Mammary epithelial cell (primary cell): ENCODE results near the gene FSTL4.

ENCODE experiments used
- EZH2 ChIP-seq: IDR thresholded peaks from 2 replicates; pipeline ENCODE4 v1.6.1; 2012; ENCODE audit warnings: low read length, inconsistent platforms, borderline replicate concordance
- TF ChIP-seq, protein P1 (sequence below), 2 donors: IDR thresholded peaks in 1 of 2; conservative IDR thresholded peaks in 1 of 2; 2 replicates each; pipeline ENCODE4 v1.5.1; 2011 to 2012; ENCODE audit warnings: inconsistent platforms in 2 of 2, low read length in 2 of 2, mild to moderate bottlenecking in 2 of 2, control low read depth in 1 of 2, low read depth in 1 of 2; ENCODE audit not compliant: insufficient read depth in 1 of 2; ENCODE audit errors: extremely low read depth in 1 of 2

DNA sequence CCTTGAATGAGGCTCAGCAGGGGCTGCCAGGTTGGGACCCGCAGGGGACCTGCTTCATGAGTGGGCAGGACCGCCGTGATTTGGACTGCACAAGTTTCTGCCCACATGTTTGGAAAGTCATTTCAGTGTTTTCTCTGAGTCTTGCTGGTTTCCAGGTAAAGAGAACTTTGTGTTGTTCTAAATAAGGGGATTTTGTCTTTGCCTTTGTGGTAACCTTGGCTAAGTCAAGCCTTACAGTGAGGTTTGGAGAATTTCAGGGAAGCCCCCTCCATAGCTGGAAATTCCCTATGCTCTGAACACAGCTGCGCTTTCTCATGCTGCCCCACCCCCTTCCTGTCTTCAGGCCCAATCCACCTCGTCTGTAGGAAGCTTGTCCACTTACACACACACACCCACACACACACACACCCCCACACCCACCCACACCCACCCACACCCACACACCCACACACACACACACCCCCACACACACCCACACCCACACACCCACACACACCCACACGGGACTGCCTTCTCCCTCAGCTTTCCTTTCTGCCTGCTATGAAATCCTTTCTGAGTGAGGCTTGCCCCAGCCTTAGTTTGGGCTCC, 290.4 kb downstream of the FSTL4 start:
- TF ChIP-seq, protein P1, sequence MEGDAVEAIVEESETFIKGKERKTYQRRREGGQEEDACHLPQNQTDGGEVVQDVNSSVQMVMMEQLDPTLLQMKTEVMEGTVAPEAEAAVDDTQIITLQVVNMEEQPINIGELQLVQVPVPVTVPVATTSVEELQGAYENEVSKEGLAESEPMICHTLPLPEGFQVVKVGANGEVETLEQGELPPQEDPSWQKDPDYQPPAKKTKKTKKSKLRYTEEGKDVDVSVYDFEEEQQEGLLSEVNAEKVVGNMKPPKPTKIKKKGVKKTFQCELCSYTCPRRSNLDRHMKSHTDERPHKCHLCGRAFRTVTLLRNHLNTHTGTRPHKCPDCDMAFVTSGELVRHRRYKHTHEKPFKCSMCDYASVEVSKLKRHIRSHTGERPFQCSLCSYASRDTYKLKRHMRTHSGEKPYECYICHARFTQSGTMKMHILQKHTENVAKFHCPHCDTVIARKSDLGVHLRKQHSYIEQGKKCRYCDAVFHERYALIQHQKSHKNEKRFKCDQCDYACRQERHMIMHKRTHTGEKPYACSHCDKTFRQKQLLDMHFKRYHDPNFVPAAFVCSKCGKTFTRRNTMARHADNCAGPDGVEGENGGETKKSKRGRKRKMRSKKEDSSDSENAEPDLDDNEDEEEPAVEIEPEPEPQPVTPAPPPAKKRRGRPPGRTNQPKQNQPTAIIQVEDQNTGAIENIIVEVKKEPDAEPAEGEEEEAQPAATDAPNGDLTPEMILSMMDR (conservative IDR thresholded peaks at IDR 0.05 in 1 of 2, IDR thresholded peaks at IDR 0.05 in 1 of 2; ENCODE audit: extremely low read depth in 1 of 2, insufficient read depth in 1 of 2, low read depth in 1 of 2, low read length in 2 of 2) = no peak
- no peak for TF ChIP-seq EZH2
